Thyroid gland (tissue), 4 donors: Measurements from ENCODE around the gene ZNF423.

ENCODE experiments used
- CTCF ChIP-seq, 6 experiments: fragments of 200-600 bp in 3 of 6; fragments of 450-650 bp in 3 of 6; sonication (generic) in 3 of 6; IDR thresholded peaks; one replicate each; pipeline ENCODE4 v1.5.1; 2016 to 2019; ENCODE audit warnings: antibody characterized with exemption in 6 of 6, mild to moderate bottlenecking in 2 of 6, inconsistent platforms in 1 of 6, moderate library complexity in 1 of 6
- POLR2A ChIP-seq, 2 donors: fragments of 450-650 bp; IDR thresholded peaks; one replicate each; pipeline ENCODE4 v1.6.1; 2017; ENCODE audit warnings: antibody characterized with exemption in 2 of 2, mild to moderate bottlenecking in 2 of 2, moderate library complexity in 1 of 2

GRCh38 chr16:49886554-49887094, 30.7 kb upstream of the ZNF423 start:
- TF ChIP-seq POLR2A (IDR thresholded peaks at IDR 0.05), result no peak
- no peak for TF ChIP-seq CTCF (IDR thresholded peaks at IDR 0.05)
